Activated CD4-positive, alpha-beta T cell treated with anti-CD3 and anti-CD28 coated beads for 48 hours (primary cell): Measurements from ENCODE around the gene PHLPP1.

Experiments used
- DNase-seq: peaks from one replicate; pipeline ENCODE4 v3.0.0-alpha.2; 2020

The PHLPP1 gene

GRCh38 chr18:62988471-62988870 lies 273.1 kb downstream of the PHLPP1 start:
- no peak for DNase-seq

- no peak for DNase-seq
Measured at GRCh38 chr18:62989195-62989594, 273.9 kb downstream of the PHLPP1 start.

- DNase-seq: no peak
Measured at GRCh38 chr18:62990653-62991052, 275.3 kb downstream of the PHLPP1 start.

GRCh38 chr18:62991389-62991788 lies 276.0 kb downstream of the PHLPP1 start:
- no peak for DNase-seq

- DNase-seq: peak; percentile 36
Measured at GRCh38 chr18:62991959-62992358, 276.6 kb downstream of the PHLPP1 start.

- no peak for DNase-seq
Measured at GRCh38 chr18:62992877-62993365, 277.6 kb downstream of the PHLPP1 start.

- DNase-seq: no peak
Measured at GRCh38 chr18:62996566-62996965, 281.2 kb downstream of the PHLPP1 start.

- no peak for DNase-seq
Measured at GRCh38 chr18:62997076-62997475, 281.7 kb downstream of the PHLPP1 start.

GRCh38 chr18:62998443-62998842 lies 283.1 kb downstream of the PHLPP1 start:
- DNase-seq: no peak

- no peak for DNase-seq
Measured at GRCh38 chr18:62999392-62999791, 284.1 kb downstream of the PHLPP1 start.

GRCh38 chr18:62999921-63000320 lies 284.6 kb downstream of the PHLPP1 start:
- no peak for DNase-seq

- no peak for DNase-seq
Measured at GRCh38 chr18:63000839-63001238, 285.5 kb downstream of the PHLPP1 start.

GRCh38 chr18:63001861-63002260 lies 286.5 kb downstream of the PHLPP1 start:
- DNase-seq: no peak

GRCh38 chr18:63002305-63002704 lies 287.0 kb downstream of the PHLPP1 start:
- DNase-seq: no peak

- DNase-seq: no peak
Measured at GRCh38 chr18:63002803-63003445, 287.6 kb downstream of the PHLPP1 start.

GRCh38 chr18:63003899-63004298 lies 288.6 kb downstream of the PHLPP1 start:
- DNase-seq: no peak

GRCh38 chr18:63004466-63005089 lies 289.2 kb downstream of the PHLPP1 start:
- no peak for DNase-seq

GRCh38 chr18:63005306-63005705 lies 290.0 kb downstream of the PHLPP1 start:
- no peak for DNase-seq

- no peak for DNase-seq
Measured at GRCh38 chr18:63007231-63007630, 291.9 kb downstream of the PHLPP1 start.

- DNase-seq: peak; percentile 61
Measured at GRCh38 chr18:63016270-63016669, 300.9 kb downstream of the PHLPP1 start.

- DNase-seq: no peak
Measured at GRCh38 chr18:63017076-63017475, 301.7 kb downstream of the PHLPP1 start.

GRCh38 chr18:63017977-63018376 lies 302.6 kb downstream of the PHLPP1 start:
- DNase-seq: no peak

GRCh38 chr18:63022429-63023022 lies 307.2 kb downstream of the PHLPP1 start:
- peak; percentile 39 for DNase-seq
